NCI-H187 (cell line): ENCODE results near the gene HSD17B1.
A peak's percentile ranks its signal among the peaks of the same experiment; 100 is the strongest.
"Not testable (repeated sequence)": the region's sequence is repeated elsewhere in the genome, so short reads cannot be mapped to it uniquely, and the experiment has no call there.

Source experiments
- DNase-seq, 2 experiments: peaks; one replicate each; lab custom pipeline; 2025; lab: John Stamatoyannopoulos, UW

Gene HSD17B1, protein sequence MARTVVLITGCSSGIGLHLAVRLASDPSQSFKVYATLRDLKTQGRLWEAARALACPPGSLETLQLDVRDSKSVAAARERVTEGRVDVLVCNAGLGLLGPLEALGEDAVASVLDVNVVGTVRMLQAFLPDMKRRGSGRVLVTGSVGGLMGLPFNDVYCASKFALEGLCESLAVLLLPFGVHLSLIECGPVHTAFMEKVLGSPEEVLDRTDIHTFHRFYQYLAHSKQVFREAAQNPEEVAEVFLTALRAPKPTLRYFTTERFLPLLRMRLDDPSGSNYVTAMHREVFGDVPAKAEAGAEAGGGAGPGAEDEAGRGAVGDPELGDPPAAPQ

DNA sequence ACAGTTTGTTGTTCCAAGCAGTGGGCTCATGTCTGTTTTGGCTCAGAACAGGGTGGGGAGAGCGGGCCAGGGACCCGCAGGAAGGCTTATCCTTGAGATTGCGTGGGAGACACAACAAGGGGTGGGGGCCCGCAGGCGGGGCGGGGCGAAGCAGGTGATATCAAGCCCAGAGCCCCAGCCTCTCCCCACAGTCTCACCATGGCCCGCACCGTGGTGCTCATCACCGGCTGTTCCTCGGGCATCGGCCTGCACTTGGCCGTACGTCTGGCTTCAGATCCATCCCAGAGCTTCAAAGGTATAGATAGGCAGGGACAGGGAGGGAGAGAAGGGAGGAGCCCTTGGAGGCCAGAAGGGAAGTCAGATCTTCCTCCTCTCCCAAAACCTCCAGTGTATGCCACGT, at the start of gene HSD17B1:
TSS of gene HSD17B1 (plus strand) at position 188 of the 400 bp plus-strand sequence. CDS start at position 199, 11 bp downstream.
- not testable (repeated sequence) for DNase-seq

- DNase-seq = no peak
Measured at GRCh38 chr17:42502926-42503325, 49.8 kb upstream of the HSD17B1 start.

DNA sequence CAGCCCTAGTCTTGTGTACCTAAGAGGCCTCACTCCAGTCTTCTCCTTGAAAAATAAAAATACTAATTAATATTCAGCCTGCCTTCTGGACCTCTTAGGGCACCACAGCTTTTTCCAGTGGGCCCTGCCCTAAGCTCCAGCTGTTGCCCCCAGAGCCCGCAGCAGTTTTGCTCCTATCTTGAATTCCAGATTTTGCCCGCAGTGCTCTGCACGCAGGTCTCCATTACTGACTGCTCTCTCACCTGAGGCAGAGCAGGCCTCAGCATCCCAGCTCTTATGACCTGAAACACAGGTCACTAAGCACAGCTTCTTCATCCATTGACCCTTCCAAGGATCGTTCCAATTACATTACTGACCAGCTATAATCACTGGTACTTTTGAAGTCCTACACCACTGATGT, 45.1 kb upstream of the HSD17B1 start:
- DNase-seq = no peak

DNA sequence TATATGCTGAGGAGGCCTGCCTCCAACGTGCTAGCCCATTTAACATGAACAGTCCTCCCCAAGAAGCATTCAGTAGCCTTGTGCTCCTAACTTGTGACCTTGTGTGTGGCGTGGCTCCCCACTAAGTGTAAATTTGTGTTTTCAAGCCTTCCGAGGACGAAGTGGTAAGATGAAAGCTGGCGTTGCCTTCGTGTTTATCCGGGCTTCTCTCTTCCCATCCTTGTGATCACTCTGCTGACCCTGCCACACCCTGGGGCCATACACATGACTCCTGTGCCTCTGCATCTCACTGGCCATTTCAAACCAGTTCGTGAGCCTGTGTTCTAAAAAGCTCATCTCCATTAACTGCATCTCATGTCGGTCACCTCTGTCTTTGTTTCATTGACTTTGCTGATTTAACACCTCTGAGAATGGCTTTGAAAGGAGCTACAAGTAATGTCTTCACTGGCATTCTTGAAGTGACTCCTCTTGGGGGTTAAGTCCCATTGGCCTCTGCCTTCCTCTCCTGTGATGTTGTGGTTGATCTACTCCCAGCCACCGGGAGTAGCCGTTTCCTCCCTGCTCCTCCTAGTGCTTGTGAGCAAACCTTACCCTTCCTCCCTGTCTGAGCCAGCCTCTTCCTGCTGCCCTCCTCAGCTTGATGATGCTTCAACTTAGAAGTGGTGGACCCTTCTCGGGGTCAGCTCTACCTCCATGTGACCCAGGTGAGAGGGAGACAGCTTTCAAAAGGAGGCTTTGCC, 44.1 kb upstream of the HSD17B1 start:
- no peak for DNase-seq

DNA sequence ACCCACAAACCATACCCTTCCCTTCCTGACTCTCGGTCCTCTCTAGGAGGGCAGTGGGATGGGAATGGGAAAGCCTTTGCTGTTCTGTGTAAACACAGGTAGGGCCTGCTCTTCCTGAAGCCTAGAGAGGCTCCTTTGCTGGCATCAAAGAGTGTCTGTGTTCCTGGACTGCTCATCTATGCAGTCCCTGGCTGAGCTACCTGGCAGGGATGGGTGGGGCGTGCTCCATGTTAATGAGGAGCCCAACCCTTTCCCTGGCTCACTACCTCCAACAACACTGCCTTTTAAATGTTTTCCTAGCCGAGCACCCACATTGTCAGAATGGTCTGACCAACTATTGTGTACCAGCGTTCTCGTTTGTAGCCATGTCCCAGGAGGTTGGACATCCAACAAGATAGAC, 43.3 kb upstream of the HSD17B1 start:
- DNase-seq = no peak

GRCh38 chr17:42509841-42510240, 42.9 kb upstream of the HSD17B1 start:
- DNase-seq = no peak

- DNase-seq = no peak
Measured at GRCh38 chr17:42512246-42512645, 40.5 kb upstream of the HSD17B1 start.

- DNase-seq = no peak
Measured at GRCh38 chr17:42512733-42513251, 39.9 kb upstream of the HSD17B1 start.

GRCh38 chr17:42513686-42514085, 39.0 kb upstream of the HSD17B1 start:
- DNase-seq = no peak

- DNase-seq = no peak
Measured at GRCh38 chr17:42514279-42514678, 38.4 kb upstream of the HSD17B1 start.

- DNase-seq = no peak
Measured at GRCh38 chr17:42514867-42515266, 37.9 kb upstream of the HSD17B1 start.

- peak in 1 of 2 experiments; percentile 10 for DNase-seq
Measured at GRCh38 chr17:42517516-42517915, 35.2 kb upstream of the HSD17B1 start.

- no peak for DNase-seq
Measured at GRCh38 chr17:42518046-42518754, 34.5 kb upstream of the HSD17B1 start.

DNA sequence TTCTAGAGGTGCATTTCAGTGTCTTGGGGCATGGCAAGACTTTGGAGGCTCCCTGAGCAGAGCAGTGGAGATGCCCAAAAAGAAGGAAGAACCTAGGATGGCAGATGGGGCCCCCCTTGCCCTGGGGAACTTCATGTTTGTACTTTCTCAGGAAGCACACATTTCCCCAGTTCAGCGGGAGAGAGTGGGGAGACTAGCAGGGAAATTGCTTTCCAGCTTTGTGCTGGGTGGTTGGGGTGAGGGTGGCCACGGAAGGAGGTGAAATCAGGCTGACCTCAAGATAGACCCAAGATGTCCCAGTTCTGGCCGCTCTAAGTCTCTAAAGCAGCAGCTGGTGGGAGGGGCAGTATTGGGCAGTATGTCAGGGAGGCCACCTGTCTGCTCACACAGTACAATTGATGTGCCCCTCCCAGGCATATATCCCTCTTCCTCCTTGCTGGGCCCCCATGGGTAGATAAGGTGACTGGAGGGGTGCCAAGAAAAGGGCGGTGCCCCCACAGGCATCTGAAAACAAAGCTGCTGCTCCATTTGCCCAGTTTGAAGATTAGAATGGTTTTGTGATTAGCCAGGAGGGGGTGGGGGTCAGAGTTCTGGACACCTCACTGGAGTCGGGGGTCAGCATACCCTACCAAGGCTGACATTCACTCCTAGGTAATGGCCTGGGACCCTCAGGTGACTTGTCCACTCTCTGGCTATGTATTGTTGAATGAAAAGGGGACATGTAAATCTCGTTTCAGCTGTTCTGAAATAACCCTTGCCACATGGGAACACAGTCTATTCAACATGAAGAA, 33.8 kb upstream of the HSD17B1 start:
- DNase-seq = no peak

GRCh38 chr17:42519546-42520491, 32.9 kb upstream of the HSD17B1 start:
- no peak for DNase-seq

DNA sequence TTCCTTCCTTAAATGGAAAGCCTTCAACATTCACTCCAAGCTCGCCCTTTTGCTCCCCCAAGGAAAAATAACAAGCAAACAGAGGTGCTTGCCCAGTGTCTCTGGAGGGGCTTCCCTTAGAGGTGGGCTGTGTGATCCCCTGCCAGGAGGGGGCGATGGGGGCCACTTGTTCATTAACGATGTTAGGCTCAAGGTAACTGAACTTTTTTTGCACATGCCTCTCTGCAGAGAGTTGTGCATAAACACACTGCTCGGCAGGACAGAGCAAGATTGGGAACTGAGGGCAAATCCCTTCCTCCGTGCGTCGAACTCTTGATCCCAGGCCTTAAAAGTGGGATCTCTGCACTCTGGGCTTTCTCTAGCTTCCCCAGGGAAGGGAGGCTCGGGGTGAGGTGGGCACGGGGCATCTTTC, 32.2 kb upstream of the HSD17B1 start:
- no peak for DNase-seq

- DNase-seq = no peak
Measured at GRCh38 chr17:42521036-42521435, 31.7 kb upstream of the HSD17B1 start.

DNA sequence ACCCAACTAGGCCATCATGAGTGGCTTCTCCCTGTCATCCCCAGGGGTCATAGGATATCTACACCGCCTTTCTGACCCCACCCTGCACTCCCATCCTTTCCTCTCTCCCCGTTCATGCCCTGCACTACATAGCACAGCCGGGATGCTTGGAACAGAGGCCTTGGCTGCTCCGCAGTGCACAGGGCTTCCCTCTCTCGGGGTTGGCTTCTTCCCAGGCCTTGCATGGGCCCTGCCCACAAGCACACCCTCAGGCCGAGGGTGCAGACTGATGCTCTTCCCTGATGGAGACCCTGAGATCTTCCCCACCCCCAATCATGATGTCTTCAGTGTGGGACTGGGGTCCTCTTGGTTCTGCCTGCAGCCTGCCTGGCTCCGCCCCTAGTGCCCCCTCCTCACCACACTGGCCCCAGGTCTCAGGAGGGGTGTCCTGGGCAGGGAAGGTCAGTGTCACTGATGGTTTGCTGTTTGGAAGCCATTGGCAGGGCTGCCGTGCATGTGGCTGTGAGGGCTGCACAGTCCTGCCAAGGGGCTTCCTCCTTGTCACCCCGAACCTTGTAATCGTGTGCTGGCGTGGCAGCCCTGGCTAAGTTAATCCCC, 31.0 kb upstream of the HSD17B1 start:
- no peak for DNase-seq

- no peak for DNase-seq
Measured at GRCh38 chr17:42522263-42522790, 30.4 kb upstream of the HSD17B1 start.

DNA sequence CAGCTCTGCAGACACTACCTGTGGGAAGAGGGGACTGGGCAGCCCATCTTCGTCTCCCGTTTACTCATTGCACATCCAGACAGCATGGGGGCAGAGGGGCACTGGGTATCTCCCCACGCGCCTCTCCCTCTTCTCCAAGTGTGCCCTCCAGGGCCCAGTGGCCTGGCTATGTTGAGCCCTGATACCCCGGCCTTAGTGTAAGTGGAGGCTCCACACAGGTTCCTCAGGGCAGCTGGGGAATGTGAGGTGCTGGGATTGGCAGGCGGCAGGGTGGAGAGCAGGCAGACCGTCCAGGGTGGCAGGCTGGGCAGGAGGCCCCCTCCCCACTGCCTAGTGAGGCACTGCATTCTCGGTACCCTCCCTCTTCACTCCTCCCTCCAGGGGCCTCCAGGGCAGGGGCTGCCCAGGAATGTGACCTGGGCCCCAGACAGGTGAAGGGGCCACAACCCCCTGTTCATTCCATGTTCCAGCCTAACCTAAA, 29.9 kb upstream of the HSD17B1 start:
- DNase-seq = no peak
